GM18907 (cell line): ENCODE data around the gene PRF1.
A peak's percentile ranks its signal among the peaks of the same experiment; 100 is the strongest.

ENCODE experiments used
- ATAC-seq: cut with Tn5 transposase; IDR thresholded peaks from one replicate; pipeline ENCODE4 v1.9.1; 2021; ENCODE audit warnings: mild to moderate bottlenecking, moderate library complexity; ENCODE audit not compliant: unreplicated experiment

PRF1 gene

DNA sequence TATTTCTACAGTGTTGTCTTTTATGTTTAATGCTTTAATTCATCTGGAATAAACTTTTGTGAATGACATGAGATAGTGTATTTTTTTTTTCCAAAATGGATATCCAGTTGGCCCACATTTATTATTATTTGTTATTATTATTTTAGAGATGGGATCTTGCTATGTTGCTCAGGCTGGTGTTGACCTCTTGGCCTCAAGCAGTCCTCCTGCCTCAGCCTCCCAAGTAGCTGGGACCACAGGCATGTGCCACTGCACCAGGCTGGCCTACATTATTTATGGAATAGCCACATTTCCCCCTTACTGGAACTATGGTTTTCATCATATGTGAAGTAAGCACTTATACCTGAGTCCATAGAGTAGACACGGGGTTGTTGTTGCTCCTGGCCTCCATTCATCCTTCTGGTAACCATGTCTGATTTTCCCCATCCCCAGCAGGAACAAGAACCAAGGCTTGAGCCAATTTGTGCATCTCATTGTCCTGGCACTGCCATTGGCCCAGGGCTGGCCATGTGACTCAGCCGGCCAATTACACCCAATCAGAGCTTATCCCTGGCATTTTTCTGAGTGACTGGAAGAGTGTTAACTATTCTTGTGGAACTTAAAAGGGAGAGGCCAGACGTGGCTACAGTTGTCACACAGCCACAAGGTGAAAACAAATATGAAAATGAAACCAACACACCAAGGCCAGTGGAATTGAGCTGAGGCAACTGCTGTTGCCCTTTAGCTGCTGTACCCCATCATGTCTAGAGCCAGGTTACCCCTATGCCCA lies 23.1 kb downstream of the PRF1 start:
- ATAC-seq: no peak

DNA sequence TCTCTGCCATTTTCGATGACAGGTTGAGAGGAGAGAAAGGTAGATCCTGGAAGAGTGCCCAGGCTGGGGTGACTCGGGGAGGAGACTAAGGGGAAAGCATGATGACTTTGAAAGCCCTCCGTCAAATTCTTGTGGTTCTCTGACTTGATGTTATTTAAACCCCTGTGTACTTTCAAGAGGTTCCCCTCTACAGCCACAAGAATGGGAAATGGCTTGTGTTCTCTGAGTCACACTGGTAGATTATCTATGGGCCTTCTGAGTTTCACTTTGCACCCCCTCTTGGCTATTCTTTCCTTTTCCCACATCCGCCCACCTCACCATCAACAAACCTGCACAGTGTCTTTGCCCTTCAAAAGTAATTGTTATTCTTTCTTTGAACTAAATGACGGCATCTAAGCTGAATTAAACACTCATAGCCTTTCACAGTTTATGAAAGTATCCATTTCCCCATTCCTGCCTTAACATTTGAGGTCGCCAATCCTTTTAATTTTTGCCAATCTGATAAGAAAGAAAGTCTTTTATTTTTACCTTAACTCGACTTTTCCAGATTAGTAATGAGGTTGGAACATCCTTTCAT lies 24.1 kb downstream of the PRF1 start:
- peak; percentile 55 for ATAC-seq

- no peak for ATAC-seq
Measured at GRCh38 chr10:70576803-70577517, 25.6 kb downstream of the PRF1 start.

DNA sequence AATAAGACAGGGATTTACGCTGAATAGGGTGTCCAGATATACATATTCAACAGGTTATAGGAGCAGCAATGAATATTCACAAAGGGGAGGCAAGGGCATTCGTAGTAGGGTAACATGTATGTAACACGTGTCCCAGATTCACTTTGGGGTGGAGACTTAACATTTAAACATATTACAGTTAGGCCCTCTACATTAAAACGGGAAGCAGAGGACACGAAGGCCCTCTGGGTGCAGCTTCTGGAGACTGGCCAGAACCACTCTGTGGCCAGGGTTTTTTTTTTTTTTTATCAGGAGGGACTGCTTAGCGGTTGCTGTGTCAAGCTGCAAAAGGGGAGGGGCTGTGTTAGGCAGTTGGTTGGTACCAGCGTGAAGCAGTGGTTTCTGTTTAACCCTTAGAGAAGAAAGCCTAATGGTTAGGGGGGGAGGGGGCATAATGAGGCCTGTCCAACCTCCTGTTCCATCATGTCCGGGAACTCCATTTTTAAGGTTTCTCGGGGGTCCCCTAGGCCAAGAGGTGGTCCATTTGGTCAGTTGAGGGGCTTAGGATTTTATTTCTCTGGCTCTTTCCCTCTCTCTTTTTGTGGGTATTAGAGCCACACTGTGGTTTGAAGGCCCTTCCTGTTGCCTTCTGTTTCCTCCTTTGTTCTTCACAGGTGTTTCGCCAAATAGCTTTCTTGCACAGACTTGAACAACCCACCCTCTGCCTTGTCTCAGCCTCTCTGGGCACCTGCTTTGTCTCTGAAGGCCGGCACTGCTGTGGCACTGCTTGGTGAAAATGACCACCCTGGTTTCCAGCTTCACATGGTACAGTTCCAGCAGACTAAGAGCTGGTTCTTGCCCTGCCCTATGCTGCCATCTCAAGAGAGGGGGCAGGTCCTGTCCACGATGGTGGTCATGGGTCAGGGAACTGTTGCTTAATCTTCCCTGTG lies 26.4 kb downstream of the PRF1 start:
- ATAC-seq: peak; percentile 54

DNA sequence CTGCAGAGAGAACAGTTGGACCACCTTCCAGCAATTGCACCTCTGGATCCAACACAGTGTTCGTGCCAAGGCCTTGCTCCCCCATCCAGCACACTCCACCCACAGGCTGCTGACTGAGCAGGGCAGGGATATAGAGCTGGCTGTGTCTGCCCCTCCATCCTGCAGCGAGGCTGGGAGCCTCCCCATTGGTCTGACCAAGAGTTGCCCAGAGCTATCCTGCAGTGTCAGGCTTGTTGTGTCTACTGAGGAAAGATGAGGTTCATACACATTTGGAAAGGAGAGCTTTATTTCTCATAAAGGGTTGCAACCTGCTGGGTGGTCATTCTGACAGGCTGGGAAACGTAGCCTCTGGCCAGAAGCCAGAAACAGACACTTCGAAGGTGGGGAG lies 27.1 kb downstream of the PRF1 start:
- ATAC-seq: no peak

GRCh38 chr10:70573599-70574506 lies 28.7 kb downstream of the PRF1 start:
- no peak for ATAC-seq

DNA sequence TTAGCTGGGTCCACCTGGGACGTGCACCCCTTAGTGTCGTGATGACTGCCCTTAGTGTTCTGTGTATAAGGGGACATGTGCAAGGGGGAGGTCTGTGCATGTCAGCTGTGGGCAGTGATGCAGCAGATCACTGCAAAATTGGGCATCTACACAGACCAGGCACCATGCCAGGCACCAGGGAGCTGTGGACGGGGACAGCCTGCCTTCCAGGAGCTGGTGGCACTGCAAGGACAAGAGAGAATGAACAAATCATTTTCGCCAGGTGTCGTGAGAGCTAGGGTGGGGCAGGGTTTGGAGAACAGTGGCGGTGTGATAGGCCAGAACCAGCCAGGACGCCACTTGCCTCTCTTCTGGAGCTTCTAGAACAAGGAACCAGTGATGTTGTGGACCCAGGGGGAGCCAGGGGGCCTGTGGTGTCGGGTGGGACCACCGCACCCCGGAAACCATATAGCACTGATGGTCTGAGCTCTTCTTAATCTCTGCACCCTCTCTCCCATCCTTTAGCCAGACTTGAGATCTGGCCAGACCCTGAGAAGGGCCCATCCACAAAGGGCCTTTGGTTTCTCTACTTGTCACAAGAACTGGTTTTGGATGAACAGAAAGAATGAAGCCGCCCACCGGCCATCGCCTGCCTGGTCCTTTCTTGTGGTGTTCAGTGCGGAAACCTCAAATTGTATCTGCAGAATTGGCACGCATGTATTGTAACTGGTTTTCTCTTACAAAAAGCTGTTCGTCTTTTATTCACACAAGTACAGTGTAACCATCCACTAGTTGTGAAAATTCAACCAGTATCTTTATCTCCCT lies 30.7 kb downstream of the PRF1 start:
- ATAC-seq: no peak

DNA sequence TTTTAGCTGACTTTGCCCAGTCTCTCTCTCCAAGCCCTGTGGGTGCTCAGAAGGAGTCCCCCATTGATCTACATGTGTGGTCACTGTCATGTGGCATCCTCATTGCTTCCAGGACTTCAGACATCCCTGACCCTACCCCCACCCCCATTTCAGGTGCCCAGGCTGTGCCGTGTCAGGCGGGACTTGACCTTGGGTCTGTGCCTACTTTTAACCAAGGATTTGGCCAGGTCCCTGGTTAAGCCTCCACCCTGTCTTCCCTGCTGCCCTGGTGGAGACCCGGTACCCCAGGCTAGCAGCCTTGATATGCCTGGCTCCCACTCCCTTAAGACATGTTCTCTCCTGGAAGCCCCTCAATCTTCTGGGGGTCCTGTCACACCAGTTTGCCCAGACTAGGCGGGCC lies 31.3 kb downstream of the PRF1 start:
- no peak for ATAC-seq

GRCh38 chr10:70568781-70569495 lies 33.6 kb downstream of the PRF1 start:
- no peak for ATAC-seq

DNA sequence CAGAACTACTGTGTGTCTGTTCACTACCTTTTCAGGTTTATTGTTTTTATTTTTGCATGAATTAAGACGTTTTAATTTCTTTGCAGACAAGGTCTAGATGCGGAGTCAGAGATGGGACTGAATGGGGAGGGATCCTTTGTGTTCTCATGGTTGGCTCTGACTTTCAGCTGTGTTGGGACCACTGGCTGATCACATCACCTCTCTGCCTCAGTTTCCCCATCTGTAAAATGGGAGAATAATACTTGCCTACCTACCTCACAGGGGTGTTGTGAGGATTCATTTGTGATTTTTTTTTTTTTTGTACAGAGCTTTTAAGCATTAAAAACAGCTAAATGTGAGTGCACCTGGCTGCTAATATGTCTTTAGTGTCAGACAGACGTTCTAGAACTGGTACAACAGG lies 34.4 kb downstream of the PRF1 start:
- no peak for ATAC-seq

GRCh38 chr10:70567603-70568002 lies 34.9 kb downstream of the PRF1 start:
- ATAC-seq: no peak

- ATAC-seq: no peak
Measured at GRCh38 chr10:70566515-70567290, 35.8 kb downstream of the PRF1 start.

GRCh38 chr10:70565556-70566514 lies 36.7 kb downstream of the PRF1 start:
- ATAC-seq: no peak

DNA sequence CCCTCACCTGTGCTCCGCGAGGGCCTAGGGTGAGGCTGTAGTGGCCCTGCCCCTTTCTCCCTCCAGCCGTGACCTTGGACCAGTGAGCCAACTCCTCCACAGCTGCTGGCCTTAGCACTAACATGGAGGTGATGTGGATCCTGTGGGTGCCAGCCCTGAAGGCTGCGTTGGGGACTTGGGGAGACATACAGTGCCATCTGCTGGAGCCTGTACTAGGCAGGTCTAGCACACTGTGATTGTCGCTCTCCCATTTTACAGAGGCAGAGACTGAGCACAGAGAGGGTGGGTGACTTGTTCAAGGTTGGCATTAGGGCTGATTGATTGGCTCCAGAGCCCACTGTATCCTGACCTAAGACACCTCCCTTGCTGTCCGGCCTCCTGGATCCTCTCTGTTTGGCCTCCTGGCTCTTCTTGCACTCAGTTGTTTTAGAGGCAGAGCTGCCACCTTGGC lies 37.6 kb downstream of the PRF1 start:
- ATAC-seq: no peak

- ATAC-seq: no peak
Measured at GRCh38 chr10:70564113-70564725, 38.3 kb downstream of the PRF1 start.

DNA sequence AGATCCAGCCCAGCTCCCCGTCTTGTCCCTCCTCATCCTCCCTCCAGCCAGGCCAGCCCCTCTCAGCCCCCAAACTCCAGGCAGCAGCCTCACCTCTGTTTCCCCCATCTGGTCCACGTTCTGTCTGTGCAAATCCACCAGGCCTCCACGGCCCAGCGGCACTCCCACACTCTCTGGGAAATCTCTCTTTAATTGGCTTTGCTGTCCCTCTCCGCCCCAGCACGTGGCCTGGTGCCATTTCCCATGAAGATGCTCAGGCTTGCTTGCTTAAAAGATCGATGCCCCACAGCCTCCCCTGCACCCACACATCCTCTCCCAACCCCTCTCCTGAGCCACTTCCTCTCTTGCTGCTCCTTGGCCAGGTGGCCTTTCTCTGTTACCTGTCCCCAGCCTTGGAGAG lies 39.3 kb downstream of the PRF1 start:
- ATAC-seq: no peak
